Endothelial cell of umbilical vein (primary cell): ENCODE measurements around the gene NHS. TPM values are rescaled to one million over a fixed set of nuclear protein-coding genes. Genes with fewer than 3 reads are reported as not detected.

Experiments used
- BruUV-seq: library from RNA; stranded (reverse); fragments of 400-500 nt; replicated peaks from 2 replicates; lab custom pipeline; 2021; lab: Mats Ljungman, UMichigan
- CTCF ChIA-PET: fragments of 300-600, 350-600 bp; sonication (Branson Sonifier 250); formaldehyde crosslinking; loops from one replicate; lab custom pipeline; 2021; ENCODE audit warnings: antibody characterized with exemption, inconsistent platforms; lab: Charles Lee
- POLR2A ChIA-PET: fragments of 300-600, 350-600 bp; sonication (Branson Sonifier 250); formaldehyde crosslinking; loops from one replicate; lab custom pipeline; 2021; ENCODE audit warnings: antibody characterized with exemption, inconsistent platforms; lab: Charles Lee
- DNase-seq: peaks from one replicate; pipeline ENCODE4 v3.0.0-alpha.2; 2011; ENCODE audit warnings: low read depth, low spot score
- FAIRE-seq: peaks from 2 replicates; lab custom pipeline; 2011; peaks lifted over from hg19 to GRCh38; lab: Jason Lieb, UNC
- H2AFZ ChIP-seq: 2 replicates; pipeline ENCODE4 v1.6.0; 2012; ENCODE audit warnings: low read depth, low read length, control low read depth, inconsistent platforms
- H3K27ac ChIP-seq: 2 replicates; pipeline ENCODE4 v1.5.1; 2011; ENCODE audit warnings: low read depth, mild to moderate bottlenecking, control low read depth, low read length, moderate library complexity; ENCODE audit not compliant: insufficient read depth
- H3K27me3 ChIP-seq, 2 experiments: 2 replicates each; pipeline versions ENCODE4 v1.6.0 to v1.6.1; 2011; ENCODE audit warnings: low read length in 2 of 2, mixed read lengths in 1 of 2; ENCODE audit not compliant: control insufficient read depth in 2 of 2, insufficient read depth in 2 of 2
- H3K36me3 ChIP-seq, 2 experiments: 2 replicates in 1 of 2; 3 replicates in 1 of 2; pipeline ENCODE4 v1.5.1; 2011; ENCODE audit warnings: low read length in 2 of 2, mild to moderate bottlenecking in 1 of 2, moderate library complexity in 1 of 2; ENCODE audit not compliant: control insufficient read depth in 2 of 2, insufficient read depth in 2 of 2; ENCODE audit errors: extremely low read depth in 1 of 2
- H3K4me1 ChIP-seq: 3 replicates; pipeline ENCODE4 v1.5.1; 2011; ENCODE audit warnings: mild to moderate bottlenecking, low read length; ENCODE audit not compliant: control insufficient read depth, insufficient read depth; ENCODE audit errors: extremely low read depth
- H3K4me2 ChIP-seq: 2 replicates; pipeline ENCODE4 v1.6.1; 2011; ENCODE audit warnings: low read length, control low read depth, mixed read lengths; ENCODE audit not compliant: insufficient read depth
- H3K4me3 ChIP-seq, 3 experiments: fragments of 200-600 bp in 1 of 3; sonication (generic), shearing (Covaris generic) in 1 of 3; replicated peaks in 1 of 3; 2 replicates each; pipeline ENCODE4 v1.5.1; 2011 to 2016; ENCODE audit warnings: control low read depth in 3 of 3, low read length in 3 of 3, mild to moderate bottlenecking in 2 of 3, inconsistent platforms in 1 of 3, low read depth in 1 of 3, moderate library complexity in 1 of 3; ENCODE audit not compliant: insufficient read depth in 1 of 3
- H3K79me2 ChIP-seq: 2 replicates; pipeline ENCODE4 v1.6.0; 2012; ENCODE audit warnings: low read length, inconsistent platforms; ENCODE audit not compliant: control insufficient read depth, insufficient read depth
- H3K9ac ChIP-seq: replicated peaks from 2 replicates; pipeline ENCODE3; 2011; ENCODE audit warnings: low read length, control low read depth; ENCODE audit not compliant: insufficient read depth; ENCODE audit errors: extremely low read depth
- H3K9me1 ChIP-seq: replicated peaks from 3 replicates; pipeline ENCODE4 v1.6.0; 2011; ENCODE audit warnings: mild to moderate bottlenecking, low read length; ENCODE audit not compliant: control insufficient read depth, insufficient read depth; ENCODE audit errors: extremely low read depth
- H3K9me3 ChIP-seq: replicated peaks from 2 replicates; pipeline ENCODE4 v1.5.1; 2012; ENCODE audit warnings: low read length, inconsistent platforms; ENCODE audit not compliant: control insufficient read depth, insufficient read depth
- H4K20me1 ChIP-seq: replicated peaks from 2 replicates; pipeline ENCODE3; 2011; ENCODE audit warnings: mild to moderate bottlenecking, low read length; ENCODE audit not compliant: control insufficient read depth, insufficient read depth; ENCODE audit errors: extremely low read depth
- CTCF ChIP-seq, 2 donors: IDR thresholded peaks; 1 replicate in 1 of 2; 2 replicates in 1 of 2; pipeline ENCODE4 v1.5.1; 2011; ENCODE audit warnings: low read length in 2 of 2, mild to moderate bottlenecking in 2 of 2, moderate library complexity in 2 of 2, control low read depth in 1 of 2, inconsistent platforms in 1 of 2, low read depth in 1 of 2; ENCODE audit not compliant: insufficient read depth in 1 of 2; ENCODE audit errors: extremely low read depth in 1 of 2
- EZH2 ChIP-seq: IDR thresholded peaks from 2 replicates; pipeline ENCODE4 v1.6.1; 2012; ENCODE audit warnings: borderline replicate concordance, low read depth, mild to moderate bottlenecking, moderate library complexity, low read length, inconsistent platforms; ENCODE audit not compliant: severe bottlenecking
- FOS ChIP-seq: IDR thresholded peaks from 2 replicates; pipeline ENCODE4 v1.6.1; 2011; ENCODE audit warnings: mild to moderate bottlenecking, low read length, moderate library complexity, borderline replicate concordance; ENCODE audit not compliant: insufficient read depth
- GATA2 ChIP-seq: IDR thresholded peaks from 2 replicates; pipeline ENCODE4 v1.7.0; 2011; ENCODE audit warnings: low read depth, mild to moderate bottlenecking, moderate library complexity, mixed read lengths, low read length; ENCODE audit not compliant: insufficient read length, insufficient read depth
- JUN ChIP-seq: IDR thresholded peaks from 2 replicates; pipeline ENCODE4 v1.6.1; 2011; ENCODE audit warnings: borderline replicate concordance, low read depth; ENCODE audit not compliant: insufficient read length, insufficient read depth
- MAX ChIP-seq: IDR thresholded peaks from 2 replicates; pipeline ENCODE4 v1.6.1; 2011; ENCODE audit not compliant: insufficient read depth, insufficient read length
- MYC ChIP-seq: IDR thresholded peaks from one replicate; pipeline ENCODE4 v1.6.1; 2011; ENCODE audit warnings: mild to moderate bottlenecking, low read depth, low read length
- POLR2A ChIP-seq: IDR thresholded peaks from 2 replicates; pipeline ENCODE4 v1.6.1; 2012; ENCODE audit warnings: low read depth, mild to moderate bottlenecking, control low read depth, low read length
- POLR2AphosphoS5 ChIP-seq: IDR thresholded peaks from 2 replicates; pipeline ENCODE4 v1.6.1; 2012; ENCODE audit warnings: low read depth, mild to moderate bottlenecking, control low read depth, low read length, moderate library complexity; ENCODE audit not compliant: insufficient read depth
- dilution Hi-C: fragments of 300-500 bp; cut with MboI; formaldehyde crosslinking; loops from one replicate; pipeline ENCODE4 v1.15.0; 2019; ENCODE audit warnings: low sequenced_read_pairs; ENCODE audit not compliant: extremely low pct_ligation_motif_present
- intact Hi-C: fragments of 100-400 bp; cut with micrococcal nuclease; formaldehyde crosslinking; loops from one replicate; pipeline ENCODE4 v1.10.0; 2022
- polyA plus RNA-seq, 4 experiments: library from polyadenylated mRNA; depleted of rRNA in 3 of 4; stranded (reverse) in 3 of 4; unstranded in 1 of 4; fragments of >200 nt; gene quantifications; 2 replicates each; pipeline versions ENCODE4 v1.2.1 to v1.2.3, GENCODE V29; 2011 to 2012; ENCODE audit warnings: missing spikeins in 1 of 4
- total RNA-seq: library from RNA; stranded (reverse); gene quantifications from 2 replicates; pipeline ENCODE4 v1.2.3, GENCODE V29; 2021

The NHS gene
- total and polyA plus RNA-seq, 2 donors (not counting 3 experiments of a cell fraction or from before 2014, with no cell fraction given) = 0.07 to 0.46 TPM

- no peak overlapping the region for H3K27ac ChIP-seq
- H3K9me3 ChIP-seq = no peaks in the 10 kb centered on the region
- dilution Hi-C loops (no loop called here), intact Hi-C loops (no loop called here)
- H3K4me3 ChIP-seq = no peak overlapping the region
- no peaks in the 10 kb centered on the region for H3K79me2 ChIP-seq
- H3K4me2 ChIP-seq = no peak overlapping the region
- POLR2A ChIA-PET = no interaction called here
- no peaks in the 10 kb centered on the region for H3K36me3 ChIP-seq
- no peaks in the 10 kb centered on the region for H3K27me3 ChIP-seq
- no peak for FAIRE-seq
- BruUV-seq = no TSS peak
- no peaks in the 10 kb centered on the region for H3K4me1 ChIP-seq
- no peak for DNase-seq
- no peak overlapping the region for H3K9ac ChIP-seq
- no peaks in the 10 kb centered on the region for H3K9me1 ChIP-seq
- no peak overlapping the region for H2AFZ ChIP-seq
- TF ChIP-seq JUN (no peak), EZH2 (no peak), MAX (no peak), POLR2AphosphoS5 (no peak), GATA2 (no peak), MYC (no peak), CTCF (IDR thresholded peaks at IDR 0.05; ENCODE audit: extremely low read depth in 1 of 2, insufficient read depth in 1 of 2, low read depth in 1 of 2, low read length in 2 of 2) (no peak), POLR2A (no peak), FOS (no peak)
- no peaks in the 10 kb centered on the region for H4K20me1 ChIP-seq
- CTCF ChIA-PET = no interaction called here
Observed at GRCh38 chrX:17718649-17719165, 343.7 kb downstream of the NHS start.
